ENCODE measurements around the gene DAPK2. TPM values are rescaled to one million over a fixed set of nuclear protein-coding genes. Genes with fewer than 3 reads are reported as not detected.
A peak's percentile ranks its signal among the peaks of the same experiment; 100 is the strongest.

Gene DAPK2
- total and polyA plus RNA-seq, 12 donors: 20.8 to 62.6 (median 38.5) TPM

DNA sequence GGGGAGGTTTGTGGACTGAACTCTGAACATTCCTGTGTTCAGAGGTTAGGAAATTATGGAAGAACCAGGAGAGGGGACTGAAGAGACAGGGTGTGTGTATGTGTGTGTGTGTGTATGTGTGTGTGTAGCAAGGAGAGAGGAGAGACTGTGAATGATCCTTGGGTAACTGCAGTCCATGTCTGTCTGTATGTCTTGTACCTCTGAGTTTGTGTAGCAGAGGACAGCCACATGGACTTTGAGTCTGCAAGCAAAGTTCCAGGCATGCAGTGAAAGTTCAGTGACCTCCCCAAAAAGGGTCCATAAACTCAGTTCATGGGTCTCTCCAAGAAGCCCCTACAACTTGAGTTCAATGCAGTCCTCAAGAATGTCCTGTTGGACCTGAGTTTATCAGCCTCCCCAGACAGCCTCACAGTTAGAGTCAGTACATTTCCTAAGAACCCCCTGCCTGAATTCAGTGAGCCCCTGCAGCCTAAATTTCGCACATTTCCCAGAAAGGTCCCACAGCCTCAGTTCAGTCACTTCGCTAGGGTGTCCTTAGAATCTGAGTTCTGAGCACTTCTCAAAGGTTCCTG lies 184.3 kb downstream of the DAPK2 start:
- no peak overlapping the region for H3K27ac ChIP-seq
- WGBS, 2 donors: 97 to 100% methylated on average over 2 of the region's 2 CpGs
- peaks cover 0 to 36% (median 26%) of the 10 kb centered on the region in 9 donors for H3K4me1 ChIP-seq
- H3K36me3 ChIP-seq: no peaks in the 10 kb centered on the region
- ATAC-seq: no peak
- no peak overlapping the region for H3K4me3 ChIP-seq
- no peaks in the 10 kb centered on the region for H3K27me3 ChIP-seq
- no peak for DNase-seq
- TF ChIP-seq, protein P1, sequence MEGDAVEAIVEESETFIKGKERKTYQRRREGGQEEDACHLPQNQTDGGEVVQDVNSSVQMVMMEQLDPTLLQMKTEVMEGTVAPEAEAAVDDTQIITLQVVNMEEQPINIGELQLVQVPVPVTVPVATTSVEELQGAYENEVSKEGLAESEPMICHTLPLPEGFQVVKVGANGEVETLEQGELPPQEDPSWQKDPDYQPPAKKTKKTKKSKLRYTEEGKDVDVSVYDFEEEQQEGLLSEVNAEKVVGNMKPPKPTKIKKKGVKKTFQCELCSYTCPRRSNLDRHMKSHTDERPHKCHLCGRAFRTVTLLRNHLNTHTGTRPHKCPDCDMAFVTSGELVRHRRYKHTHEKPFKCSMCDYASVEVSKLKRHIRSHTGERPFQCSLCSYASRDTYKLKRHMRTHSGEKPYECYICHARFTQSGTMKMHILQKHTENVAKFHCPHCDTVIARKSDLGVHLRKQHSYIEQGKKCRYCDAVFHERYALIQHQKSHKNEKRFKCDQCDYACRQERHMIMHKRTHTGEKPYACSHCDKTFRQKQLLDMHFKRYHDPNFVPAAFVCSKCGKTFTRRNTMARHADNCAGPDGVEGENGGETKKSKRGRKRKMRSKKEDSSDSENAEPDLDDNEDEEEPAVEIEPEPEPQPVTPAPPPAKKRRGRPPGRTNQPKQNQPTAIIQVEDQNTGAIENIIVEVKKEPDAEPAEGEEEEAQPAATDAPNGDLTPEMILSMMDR (IDR thresholded peaks at IDR 0.05): no peak
- intact Hi-C loops (cut with DNase I): no loop called here
- H3K9me3 ChIP-seq: no peaks in the 10 kb centered on the region

DNA sequence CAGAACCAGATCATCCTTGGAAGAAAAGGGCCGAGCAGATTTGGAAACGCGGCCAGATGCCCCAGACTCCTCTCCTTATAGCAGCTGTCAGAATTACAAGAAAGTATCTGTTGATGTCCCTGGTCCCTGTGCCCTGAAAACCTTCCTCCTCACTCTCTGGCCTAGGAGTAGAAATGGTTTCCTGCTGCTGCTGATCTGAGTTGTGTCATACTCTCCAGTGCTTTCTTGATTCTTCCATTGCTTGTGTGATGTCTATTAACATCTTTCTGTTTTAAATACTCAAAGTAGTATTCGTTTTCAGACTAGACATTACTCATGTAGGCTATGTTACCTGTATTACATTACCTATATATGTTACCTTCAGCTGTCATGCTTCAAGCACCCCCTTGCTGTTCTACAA lies 185.7 kb downstream of the DAPK2 start:
- no peaks in the 10 kb centered on the region for H3K36me3 ChIP-seq
- no peak overlapping the region for H3K4me3 ChIP-seq
- no peak for DNase-seq
- intact Hi-C loops (cut with DNase I): no loop called here
- H3K9me3 ChIP-seq: no peaks in the 10 kb centered on the region
- TF ChIP-seq, protein P1 (IDR thresholded peaks at IDR 0.05): no peak
- ATAC-seq: no peak
- WGBS, 2 donors: 60 to 85% methylated on average over 4 of the region's 4 CpGs
- peak overlapping the region in 7 of 10 donors; percentile 43 to 80 (median 59) for H3K27ac ChIP-seq
- peaks cover 0 to 42% (median 33%) of the 10 kb centered on the region in 9 donors for H3K4me1 ChIP-seq
- no peaks in the 10 kb centered on the region for H3K27me3 ChIP-seq

DNA sequence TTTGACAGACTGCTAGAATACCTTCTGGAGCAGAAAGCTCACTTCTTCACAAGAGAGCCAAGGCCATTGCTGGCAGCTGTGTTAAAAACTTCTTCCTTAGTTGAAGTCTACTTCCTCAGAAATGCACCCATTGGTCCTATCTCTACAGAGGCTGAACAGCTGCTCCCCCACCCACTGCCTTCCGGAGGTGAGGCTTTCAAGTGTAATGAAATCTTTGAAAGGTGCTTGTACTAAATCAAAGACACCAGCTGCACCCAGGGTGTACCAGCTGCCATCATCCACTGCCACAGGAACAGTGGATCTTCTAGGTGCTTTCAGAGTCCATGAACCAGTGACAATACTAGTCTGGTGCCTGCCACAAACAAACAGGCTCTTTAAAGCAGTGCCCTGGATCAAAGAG lies 186.1 kb downstream of the DAPK2 start:
- TF ChIP-seq, protein P1 (IDR thresholded peaks at IDR 0.05): no peak
- Histone ChIP-seq H3K27me3 (no peaks in the 10 kb centered on the region), H3K4me1 (peaks cover 0 to 42% (median 33%) of the 10 kb centered on the region in 9 donors), H3K9me3 (no peaks in the 10 kb centered on the region), H3K36me3 (no peaks in the 10 kb centered on the region), H3K4me3 (no peak overlapping the region), H3K27ac (peak overlapping the region in 9 of 10 donors; percentile 15 to 80 (median 59))
- intact Hi-C loops (cut with DNase I): no loop called here
- ATAC-seq: peak in 4 of 8 donors; percentile 14 to 55 (median 42)
- no peak for DNase-seq
- WGBS, 2 donors: 67 to 73% methylated on average over 1 of the region's 1 CpG

DNA sequence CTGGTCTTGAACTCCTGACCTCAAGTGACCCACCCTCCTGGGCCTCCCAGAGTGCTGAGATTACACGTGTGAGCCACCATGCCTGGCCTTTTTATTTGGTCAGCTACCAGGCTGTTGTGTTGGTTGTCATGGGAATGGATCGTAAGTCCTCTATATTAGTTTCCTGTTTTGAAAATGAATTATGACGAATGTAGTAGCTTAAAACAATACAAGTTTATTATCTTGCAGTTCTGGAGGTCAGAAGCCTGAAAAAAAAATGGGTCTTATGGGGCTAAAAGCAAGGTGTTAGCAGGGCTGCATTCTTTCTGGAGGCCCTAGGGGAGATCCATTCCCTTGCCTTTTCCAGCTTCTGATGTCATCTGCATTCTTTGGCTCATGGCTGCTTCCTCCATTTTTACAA lies 187.4 kb downstream of the DAPK2 start:
- H3K4me1 ChIP-seq: peaks cover 0 to 42% (median 33%) of the 10 kb centered on the region in 9 donors
- no peak overlapping the region for H3K4me3 ChIP-seq
- TF ChIP-seq, protein P1 (IDR thresholded peaks at IDR 0.05): no peak
- peak in 1 of 2 donors; percentile 48 for DNase-seq
- H3K27me3 ChIP-seq: no peaks in the 10 kb centered on the region
- H3K27ac ChIP-seq: peak overlapping the region in 9 of 10 donors; percentile 36 to 80 (median 63)
- peak; percentile 41 to 91 (median 78) for ATAC-seq
- WGBS, 2 donors: 28 to 43% methylated on average over 3 of the region's 3 CpGs
- no peaks in the 10 kb centered on the region for H3K36me3 ChIP-seq
- no peaks in the 10 kb centered on the region for H3K9me3 ChIP-seq
- intact Hi-C loops (cut with DNase I): no loop called here
